ENCODE measurements around the gene PAQR6.

Gene PAQR6

GRCh38 chr1:156262461-156263287, 14.8 kb upstream of the PAQR6 start:
- DNase-seq (ENCODE audit: low read depth): peak; percentile 88

DNA sequence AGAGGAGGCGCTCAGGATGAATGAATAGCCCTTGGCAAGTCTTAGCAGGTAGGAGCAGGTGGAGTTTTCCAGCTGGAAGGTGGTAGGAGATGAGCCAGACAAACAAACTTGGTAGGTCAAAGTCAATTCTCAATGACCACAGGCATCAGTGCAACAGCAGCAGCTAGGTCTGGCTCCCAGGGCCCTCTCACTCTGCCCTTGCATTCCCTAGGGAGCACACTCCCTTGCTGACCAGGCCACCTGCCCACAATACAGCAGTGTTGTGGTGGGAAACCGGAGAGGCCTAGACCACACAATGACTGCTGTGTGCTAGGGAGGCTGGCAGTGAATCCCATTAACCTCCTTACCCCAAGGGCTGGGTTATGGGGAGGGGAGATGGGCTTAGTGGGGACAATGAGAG, 13.0 kb upstream of the PAQR6 start:
- no peak for DNase-seq (ENCODE audit: low read depth)

- no peak for DNase-seq (ENCODE audit: low read depth)
Observed at GRCh38 chr1:156259805-156260204, 11.9 kb upstream of the PAQR6 start.

- no peak for DNase-seq (ENCODE audit: low read depth)
Observed at GRCh38 chr1:156258859-156259258, 11.0 kb upstream of the PAQR6 start.

DNA sequence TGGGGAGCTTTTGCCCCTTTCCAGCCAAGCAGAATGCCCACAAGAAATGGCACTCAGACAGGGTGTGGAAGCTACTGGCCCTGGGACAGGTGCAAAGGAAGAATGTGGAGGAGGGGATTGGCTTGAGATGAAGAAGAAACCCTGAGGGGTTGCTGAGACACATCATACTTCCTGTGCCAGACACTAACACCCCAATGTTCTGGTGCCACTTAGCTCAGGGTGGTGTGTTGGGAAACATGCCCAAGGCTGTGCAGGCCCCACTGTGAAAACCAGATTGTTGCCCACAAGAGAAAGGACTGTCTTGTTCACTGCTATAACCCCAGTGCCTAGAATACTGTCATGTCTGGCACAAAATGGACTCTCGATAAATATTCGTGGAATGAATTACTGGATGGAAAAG, 9.9 kb upstream of the PAQR6 start:
- DNase-seq (ENCODE audit: low read depth): no peak

- no peak for DNase-seq (ENCODE audit: low read depth)
Observed at GRCh38 chr1:156253634-156254033, 5.8 kb upstream of the PAQR6 start.

DNA sequence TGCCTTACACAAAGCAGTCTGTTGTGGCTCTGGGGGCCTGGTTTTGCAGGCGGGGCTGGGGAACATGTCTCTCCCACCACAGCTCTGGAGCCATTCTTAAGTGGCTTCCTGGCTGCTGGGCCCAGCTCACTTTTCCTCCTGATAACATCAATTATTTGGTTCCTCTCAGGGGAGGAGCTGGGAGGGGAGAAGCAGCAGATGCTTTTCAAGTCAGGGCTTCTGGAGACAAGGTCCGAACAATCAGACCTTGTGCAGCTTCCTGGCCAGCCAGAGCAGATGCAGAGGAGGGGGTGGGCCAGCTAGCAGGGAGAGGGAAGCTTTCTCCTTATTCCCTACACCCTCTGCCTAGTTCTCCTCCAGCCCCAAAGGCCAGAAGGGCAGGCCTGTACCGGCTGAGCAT, 3.7 kb upstream of the PAQR6 start:
- no peak for DNase-seq (ENCODE audit: low read depth)

- no peak for DNase-seq (ENCODE audit: low read depth)
Observed at GRCh38 chr1:156249593-156249992, 1.7 kb upstream of the PAQR6 start.

GRCh38 chr1:156248323-156248683, 447 bp upstream of the PAQR6 start:
- DNase-seq (ENCODE audit: low read depth): no peak

GRCh38 chr1:156246781-156247459, 936 bp downstream of the PAQR6 start:
- no peak for DNase-seq (ENCODE audit: low read depth)

DNA sequence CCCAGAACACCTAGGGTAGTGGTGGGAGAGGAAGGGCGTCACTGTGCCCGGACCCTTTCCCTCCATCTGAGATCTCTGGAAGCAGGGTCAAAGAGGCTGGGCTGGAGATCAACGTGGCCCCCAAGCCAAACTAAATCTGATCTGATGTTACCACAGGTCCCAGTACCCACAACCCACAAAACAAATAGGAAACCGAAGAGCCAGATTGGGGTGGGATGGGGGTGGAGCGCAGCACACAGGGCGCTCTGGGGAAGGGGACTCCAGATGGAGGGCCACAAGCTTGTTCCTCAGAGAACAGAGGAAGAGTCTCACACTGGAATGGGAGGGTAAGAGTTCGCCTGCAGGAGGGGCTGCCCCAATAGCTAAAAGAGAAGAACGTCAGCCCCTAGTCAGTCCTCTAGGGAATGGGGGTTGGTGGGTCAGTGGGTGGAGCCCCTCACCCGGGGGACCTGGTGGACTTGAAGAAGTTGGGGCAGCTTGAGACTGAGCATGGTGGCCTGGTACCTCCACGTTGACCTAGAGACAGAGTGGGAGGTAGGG, 1.5 kb downstream of the PAQR6 start:
- no peak for DNase-seq (ENCODE audit: low read depth)

DNA sequence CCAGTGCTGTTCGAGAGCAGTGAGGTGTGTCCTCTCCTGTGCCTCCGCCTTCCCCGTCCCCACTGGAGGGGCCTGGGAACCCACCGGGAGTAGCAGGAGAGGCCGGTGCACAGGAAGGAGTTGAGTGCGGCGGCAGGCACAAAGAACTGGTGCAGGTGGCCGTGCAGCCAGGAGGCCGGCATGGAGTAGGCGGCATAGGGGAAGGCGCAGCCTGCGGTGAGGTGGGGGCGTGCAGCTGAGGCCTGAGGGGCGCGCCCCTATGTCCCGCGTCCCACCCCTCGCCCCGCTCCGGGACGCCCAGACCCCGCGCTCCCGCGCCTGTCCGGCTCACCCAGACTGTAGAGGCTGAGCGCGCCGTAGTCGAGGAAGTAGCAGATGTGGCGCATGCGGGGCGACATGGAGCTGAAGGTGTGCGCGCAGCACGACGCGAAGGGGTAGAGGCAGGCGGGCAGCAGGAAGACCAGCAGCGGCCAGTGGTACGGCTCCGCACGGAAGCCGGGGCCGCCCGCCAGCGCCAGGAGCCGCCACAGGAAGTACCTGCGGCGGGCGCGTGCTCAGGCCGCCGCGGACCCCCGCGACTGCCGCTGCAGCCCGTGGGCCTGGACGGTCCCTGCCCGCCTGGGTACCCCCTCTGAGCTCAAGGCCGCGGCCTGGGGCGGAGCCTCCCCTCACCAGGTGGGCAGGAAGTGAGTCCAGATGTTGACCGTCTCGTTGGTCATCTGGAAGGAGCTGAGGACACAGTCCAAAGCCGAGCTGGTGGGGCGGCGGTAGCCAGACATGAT, 2.2 kb downstream of the PAQR6 start:
- no peak for DNase-seq (ENCODE audit: low read depth)

DNA sequence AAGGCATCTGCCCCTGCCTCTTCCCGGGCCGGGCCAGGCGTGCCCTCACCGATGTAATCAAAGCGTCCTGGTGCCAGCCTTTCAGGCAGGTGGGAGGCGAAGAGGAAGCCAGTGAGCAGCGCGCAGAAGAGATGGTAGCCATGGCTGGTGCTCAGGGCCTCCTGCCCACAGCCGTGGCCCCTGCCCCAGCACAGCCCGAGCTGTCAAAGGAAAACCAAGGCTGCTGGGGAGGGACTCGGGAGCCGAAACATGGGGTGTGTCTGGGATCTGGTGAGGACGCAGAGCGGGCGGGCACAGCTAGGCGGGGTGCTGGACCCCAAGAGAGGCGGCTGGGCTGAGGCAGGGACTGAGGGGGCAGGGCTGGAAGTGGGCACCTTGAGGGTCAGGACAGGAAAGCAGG, 3.1 kb downstream of the PAQR6 start:
- DNase-seq (ENCODE audit: low read depth): no peak

- DNase-seq (ENCODE audit: low read depth): no peak
Observed at GRCh38 chr1:156244126-156244525, 3.7 kb downstream of the PAQR6 start.

DNA sequence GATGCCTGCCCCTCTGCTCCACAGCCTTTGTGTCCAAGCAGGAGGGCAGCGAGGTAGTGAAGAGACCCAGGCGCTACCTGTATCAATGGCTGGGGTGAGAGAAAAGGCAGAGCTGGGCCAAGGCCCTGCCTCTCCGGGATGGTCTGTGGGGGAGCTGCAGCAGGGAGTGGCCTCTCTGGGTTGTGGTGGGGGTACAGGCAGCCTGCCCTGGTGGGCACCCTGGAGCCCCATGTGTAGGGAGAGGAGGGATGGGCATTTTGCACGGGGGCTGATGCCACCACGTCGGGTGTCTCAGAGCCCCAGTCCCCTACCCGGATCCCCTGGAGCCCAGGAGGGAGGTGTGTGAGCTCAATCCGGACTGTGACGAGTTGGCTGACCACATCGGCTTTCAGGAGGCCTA, 5.1 kb downstream of the PAQR6 start:
- DNase-seq (ENCODE audit: low read depth): no peak

DNA sequence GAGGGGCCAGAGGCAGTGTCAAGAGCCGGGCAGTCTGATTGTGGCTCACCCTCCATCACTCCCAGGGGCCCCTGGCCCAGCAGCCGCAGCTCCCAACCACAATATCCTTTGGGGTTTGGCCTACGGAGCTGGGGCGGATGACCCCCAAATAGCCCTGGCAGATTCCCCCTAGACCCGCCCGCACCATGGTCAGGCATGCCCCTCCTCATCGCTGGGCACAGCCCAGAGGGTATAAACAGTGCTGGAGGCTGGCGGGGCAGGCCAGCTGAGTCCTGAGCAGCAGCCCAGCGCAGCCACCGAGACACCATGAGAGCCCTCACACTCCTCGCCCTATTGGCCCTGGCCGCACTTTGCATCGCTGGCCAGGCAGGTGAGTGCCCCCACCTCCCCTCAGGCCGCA, 5.9 kb downstream of the PAQR6 start, which contains the start of gene BGLAP:
Gene BGLAP (plus strand): TSS at position 259 of the 400 bp plus-strand sequence. CDS start 48 bp downstream, at position 307.
- DNase-seq (ENCODE audit: low read depth): no peak

DNA sequence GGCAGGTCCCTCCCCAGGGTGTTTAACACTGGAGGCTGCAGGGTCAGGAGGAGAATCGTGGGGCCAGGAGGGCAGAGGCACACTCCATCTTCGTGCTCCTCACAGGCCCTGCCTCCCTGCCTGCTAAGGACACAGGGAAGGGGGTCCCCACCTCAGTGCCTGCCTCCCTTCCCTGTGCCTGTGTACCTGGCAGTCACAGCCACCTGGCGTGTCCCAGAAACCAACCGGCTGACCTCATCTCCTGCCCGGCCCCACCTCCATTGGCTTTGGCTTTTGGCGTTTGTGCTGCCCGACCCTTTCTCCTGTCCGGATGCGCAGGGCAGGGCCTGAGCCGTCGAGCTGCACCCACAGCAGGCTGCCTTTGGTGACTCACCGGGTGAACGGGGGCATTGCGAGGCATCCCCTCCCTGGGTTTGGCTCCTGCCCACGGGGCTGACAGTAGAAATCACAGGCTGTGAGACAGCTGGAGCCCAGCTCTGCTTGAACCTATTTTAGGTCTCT, 6.5 kb downstream of the PAQR6 start:
- DNase-seq (ENCODE audit: low read depth): no peak

DNA sequence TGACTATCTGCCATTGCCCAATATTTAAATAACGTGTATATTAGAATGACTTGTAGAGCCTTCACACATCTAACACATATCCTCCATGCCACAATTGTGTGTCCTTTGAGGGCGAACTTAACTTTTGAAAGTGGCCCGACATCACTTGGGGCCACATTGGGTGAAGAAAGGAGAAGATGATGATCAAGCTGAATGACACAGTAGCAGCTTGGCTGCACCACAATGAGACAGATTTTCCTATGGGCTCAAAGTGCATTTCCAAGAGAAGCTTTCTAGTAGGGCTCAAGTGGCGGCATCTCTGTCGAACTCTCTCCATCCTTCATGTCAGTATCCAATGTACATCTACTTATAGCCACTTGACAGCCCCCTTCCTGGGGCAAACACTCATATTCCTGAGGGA, 9.6 kb downstream of the PAQR6 start:
- DNase-seq (ENCODE audit: low read depth): no peak

DNA sequence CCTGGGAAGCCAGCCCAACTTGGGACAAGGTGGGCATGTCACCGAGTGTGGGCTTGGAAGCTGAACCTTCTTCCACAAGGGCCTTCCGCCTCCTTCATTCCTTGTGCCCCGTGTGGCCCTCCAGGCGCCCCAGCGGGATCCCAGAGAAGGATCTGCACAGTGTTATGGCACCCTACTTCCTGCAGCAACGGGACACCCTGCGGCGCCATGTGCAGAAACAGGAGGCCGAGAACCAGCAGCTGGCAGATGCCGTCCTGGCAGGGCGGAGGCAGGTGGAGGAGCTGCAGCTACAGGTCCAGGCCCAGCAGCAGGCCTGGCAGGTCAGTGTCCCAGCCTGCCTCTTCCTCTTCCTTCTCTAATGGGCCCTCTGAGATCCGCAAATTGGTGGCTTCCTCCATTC, 11.7 kb downstream of the PAQR6 start:
- DNase-seq (ENCODE audit: low read depth): no peak

DNA sequence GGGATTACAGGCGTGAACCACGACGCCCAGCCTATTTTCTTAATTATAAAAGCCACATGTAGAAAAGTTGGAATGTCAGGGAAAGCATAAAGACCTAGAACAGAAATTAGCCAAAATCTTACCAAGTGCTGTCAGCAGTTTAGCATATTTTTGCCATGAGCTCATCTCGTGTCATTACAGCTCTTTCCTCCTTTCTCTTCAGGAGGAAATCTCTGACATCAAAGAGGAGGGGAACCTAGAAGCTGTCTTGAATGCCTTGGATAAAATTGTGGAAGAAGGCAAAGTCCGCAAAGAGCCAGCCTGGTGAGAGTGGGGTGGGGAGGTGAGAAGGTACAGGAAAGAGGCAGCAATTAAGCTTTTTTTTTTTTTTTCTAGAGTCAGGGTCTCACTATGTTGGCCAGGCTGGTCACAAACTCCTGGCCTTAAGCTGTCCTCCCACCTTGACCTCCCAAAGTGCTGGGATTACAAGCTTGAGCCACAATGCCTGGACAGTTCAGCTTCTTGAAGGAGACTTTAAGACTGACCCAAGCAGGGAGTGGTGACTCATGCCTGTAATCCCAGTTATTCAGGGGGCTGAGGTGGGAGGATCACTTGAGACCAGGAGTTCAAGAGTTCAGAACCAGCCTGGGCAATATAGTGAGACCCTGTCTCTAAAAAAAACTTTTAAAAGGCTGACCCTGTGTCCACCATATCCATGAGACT, 14.3 kb downstream of the PAQR6 start:
- DNase-seq (ENCODE audit: low read depth): peak; percentile 79

DNA sequence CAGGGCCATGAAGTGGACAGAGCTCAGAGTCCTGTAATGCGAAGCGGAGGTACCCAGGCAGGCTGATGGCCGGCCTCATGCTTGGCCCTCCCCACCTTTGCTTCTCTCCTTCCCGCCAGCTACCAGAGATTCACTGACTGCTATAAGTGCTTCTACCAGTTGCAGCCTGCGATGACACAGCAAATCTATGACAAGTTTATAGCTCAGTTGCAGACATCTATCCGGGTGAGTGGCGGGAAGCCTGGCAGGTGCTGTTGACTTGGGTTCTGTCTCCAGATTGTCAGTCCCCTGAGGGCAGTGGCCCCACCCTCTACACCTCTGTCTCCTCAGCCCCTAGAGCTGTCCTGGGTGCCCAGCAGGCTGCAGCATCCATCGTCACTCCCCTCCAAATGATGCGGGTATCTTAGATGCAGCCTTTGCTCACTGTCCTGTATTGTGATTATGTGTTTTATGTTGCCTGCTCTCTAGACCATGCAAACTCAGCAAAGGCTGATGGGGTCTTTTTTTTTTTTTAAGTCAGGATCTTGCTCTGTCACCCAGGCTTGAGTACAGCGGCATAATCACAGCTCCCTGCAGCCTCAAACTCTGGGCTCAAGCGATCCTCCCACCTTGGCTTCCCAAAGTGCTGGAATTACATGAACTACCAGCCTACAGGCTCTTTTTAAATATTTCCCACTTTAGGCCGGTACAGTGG, 15.5 kb downstream of the PAQR6 start:
- no peak for DNase-seq (ENCODE audit: low read depth)
